ENCODE measurements around the gene TADA1.

GRCh38 chr1:166843322-166843721, 32.7 kb downstream of the TADA1 start:
- TF ChIP-seq CTCF (IDR thresholded peaks at IDR 0.05; ENCODE audit: insufficient read depth, low read depth, low read length), result no peak
- no peak for TF ChIP-seq EZH2 (IDR thresholded peaks at IDR 0.05; ENCODE audit: insufficient read depth, low read length)
